HG03135 (cell line): ENCODE results near the gene VAMP1.
"Not testable (repeated sequence)": the region's sequence is repeated elsewhere in the genome, so short reads cannot be mapped to it uniquely, and the experiment has no call there.

Experiments
- ATAC-seq: cut with Tn5 transposase; IDR thresholded peaks from one replicate; pipeline ENCODE4 v1.9.1; 2021; ENCODE audit warnings: mild to moderate bottlenecking, moderate library complexity; ENCODE audit not compliant: unreplicated experiment

Gene VAMP1

DNA sequence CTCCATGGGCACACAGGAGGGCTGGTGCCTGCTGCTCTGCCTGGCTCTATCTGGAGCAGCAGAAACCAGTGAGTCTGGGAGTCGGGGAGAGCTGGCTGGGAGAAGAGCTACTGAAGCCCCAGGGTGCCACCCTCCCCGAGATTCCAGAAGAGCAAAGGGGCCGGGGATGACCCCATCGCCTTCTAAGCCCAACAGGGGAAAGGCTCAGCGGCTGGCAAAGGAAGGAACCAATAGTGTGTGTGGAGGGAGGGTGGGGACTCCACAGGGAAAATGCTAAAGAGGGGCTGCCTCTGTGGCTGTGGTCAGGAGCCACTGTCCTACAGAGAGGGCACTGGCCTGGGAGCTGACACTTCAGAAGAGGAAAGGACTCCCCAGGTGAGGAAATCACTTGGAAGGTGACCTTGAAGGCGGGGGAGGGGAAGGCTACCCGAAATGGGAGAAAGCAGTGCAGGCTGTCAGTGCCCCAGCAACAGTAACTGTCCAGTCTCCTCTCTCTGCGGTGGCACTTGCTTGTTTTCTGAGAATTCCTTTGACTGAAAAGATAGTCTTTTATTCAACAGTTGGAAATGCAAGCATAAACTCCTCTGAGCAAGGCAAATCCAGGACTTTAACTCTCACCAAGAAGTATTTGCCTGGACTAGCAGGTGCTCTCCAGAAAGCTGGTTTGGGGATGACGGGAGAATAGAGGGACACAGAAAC is 18.1 kb downstream of the VAMP1 start:
- peak; percentile 18 for ATAC-seq

DNA sequence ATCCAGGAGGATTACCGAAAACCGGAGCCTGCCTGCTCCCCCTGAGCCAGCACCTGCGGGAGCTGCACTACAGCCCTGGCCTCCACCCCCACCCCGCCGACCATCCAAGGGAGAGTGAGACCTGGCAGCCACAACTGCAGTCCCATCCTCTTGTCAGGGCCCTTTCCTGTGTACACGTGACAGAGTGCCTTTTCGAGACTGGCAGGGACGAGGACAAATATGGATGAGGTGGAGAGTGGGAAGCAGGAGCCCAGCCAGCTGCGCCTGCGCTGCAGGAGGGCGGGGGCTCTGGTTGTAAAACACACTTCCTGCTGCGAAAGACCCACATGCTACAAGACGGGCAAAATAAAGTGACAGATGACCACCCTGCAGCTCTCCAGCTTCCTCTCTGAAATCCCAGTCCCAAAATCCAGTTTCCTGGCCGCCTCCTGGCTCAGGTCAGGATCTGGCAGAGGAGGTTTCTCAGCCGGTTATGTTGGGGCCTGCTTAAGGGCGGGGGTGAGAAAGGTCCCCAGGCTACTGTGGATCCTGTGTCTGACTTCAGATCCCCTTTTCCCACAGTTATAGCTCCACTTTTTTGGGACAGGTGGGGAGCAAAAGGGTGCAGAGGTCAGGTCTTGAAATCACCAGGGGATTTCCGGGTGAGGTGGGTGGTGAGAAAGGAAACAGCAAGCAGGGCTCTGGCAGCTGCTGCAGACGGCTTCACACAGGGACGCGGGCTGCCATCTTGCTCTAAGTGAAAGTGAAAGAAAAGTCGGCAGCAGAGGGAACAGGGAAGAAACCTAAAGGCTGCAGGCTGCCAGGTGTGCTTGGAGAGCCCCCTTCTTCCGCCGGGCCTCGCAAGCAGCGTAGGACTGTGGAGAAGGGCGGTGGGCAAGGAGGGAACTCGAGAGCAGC is 18.9 kb downstream of the VAMP1 start, which contains the start of gene TAPBPL:
Gene TAPBPL, plus strand, starts transcription at position 695 of the 897 bp plus-strand sequence. CDS start 207 bp downstream, outside the sequence.
- peak; percentile 70 for ATAC-seq

DNA sequence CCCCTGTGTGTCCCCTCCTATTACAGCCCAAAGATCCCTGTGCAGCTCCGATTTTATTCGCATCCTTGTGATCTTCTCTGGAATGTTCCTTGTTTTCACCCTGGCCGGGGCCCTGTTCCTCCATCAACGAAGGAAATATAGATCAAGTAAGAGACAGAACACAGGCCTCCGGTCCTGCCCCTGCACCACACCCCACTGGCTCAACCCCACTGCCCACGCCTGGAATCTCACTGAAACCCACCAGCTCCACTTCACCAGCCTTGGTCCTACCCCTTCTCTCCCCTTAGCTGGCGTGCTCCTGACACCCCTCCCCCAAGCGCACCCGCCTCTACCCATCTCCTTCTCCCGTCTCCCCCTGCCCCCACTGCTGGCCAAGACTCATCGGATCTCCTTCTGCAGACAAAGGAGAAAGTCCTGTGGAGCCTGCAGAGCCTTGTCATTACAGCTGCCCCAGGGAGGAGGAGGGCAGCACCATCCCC is 19.6 kb downstream of the VAMP1 start:
- ATAC-seq = no peak

DNA sequence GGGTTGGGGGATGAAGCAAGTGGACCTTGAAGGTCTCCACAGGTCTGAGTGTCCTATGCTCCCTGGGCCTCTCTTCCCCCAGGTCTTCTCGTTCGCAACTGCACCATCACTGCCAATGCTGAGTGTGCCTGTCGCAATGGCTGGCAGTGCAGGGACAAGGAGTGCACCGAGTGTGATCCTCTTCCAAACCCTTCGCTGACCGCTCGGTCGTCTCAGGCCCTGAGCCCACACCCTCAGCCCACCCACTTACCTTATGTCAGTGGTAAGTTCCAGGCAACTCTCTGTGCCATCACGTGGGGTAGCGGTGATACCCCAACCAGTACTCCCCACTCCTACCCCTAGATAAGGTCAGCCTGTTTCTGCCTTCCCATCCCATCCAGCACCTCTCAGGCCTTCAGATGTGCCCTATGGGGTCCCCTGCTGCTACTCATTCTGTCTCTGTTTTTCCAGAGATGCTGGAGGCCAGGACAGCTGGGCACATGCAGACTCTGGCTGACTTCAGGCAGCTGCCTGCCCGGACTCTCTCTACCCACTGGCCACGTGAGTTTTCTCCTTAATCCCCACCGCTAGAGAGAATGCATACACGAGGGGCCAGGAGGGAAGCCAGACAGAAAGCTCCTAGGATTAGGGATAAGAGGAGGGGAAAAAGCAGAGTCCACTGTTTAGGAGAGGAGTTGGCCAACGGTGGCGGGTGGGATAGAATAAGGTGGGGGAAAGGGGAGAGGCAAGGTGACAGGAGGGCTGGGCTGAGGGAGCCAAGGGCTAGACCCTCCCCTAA is 20.2 kb downstream of the VAMP1 start:
- ATAC-seq = no peak

GRCh38 chr12:6444704-6445688 is 25.5 kb downstream of the VAMP1 start, which contains the start of gene CD27:
TSS of gene CD27 (plus strand) at chr12:6444955. CDS start at chr12:6445096, 141 bp downstream.
- ATAC-seq = no peak

DNA sequence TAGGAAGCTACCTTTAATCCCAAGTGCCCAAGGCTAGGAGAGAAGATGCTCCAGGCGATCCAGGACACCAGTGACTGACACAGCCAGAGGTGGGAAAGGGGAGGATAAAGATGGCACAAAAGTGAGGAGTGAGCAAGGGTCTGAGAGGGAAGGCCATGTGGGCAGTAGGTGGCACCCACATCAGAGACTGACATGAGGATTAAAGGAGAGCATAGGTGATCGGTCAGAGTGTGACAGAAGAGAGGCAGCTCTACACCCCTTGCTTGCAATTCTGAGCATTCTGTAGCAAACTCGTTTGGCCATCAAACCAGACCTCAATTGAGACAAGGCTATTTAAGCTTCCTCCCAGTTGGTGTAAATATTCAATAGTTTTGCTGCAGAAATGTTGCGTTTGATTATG is 26.4 kb downstream of the VAMP1 start:
- no peak for ATAC-seq

DNA sequence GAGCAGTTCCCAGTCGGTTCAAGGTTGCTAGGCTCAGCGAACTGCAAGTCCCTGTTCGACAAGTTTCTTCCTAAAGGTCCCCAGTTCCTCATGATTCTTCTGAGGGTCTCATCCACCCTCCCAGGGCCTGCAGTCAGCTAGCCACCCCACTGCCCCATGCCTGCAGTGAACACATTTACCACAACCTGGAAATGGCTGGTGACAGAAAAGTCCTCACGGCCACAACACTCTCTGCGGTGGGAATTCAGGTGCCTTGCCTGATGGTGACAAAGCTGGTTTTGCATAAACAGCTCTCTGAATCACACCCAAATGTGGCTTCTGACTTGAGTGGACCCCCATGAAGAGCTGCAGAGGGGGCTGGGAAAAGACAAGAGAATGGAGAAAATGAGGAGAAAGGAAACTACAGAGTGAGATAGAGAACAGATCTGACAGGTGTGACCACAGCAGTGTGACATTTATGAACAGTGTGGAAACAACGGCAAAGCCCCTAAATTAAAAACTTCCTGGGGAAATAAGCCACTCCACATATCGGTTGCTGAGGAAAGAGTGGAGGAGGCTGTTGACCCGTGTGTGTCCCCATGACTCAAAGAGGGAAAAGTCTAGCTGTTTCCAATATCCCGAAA is 27.0 kb downstream of the VAMP1 start:
- peak; percentile 31 for ATAC-seq

- ATAC-seq = no peak
Measured at GRCh38 chr12:6442836-6443235, 27.6 kb downstream of the VAMP1 start.

- ATAC-seq = no peak
Measured at GRCh38 chr12:6440391-6440790, 30.1 kb downstream of the VAMP1 start.

GRCh38 chr12:6438345-6438744 is 32.1 kb downstream of the VAMP1 start:
- no peak for ATAC-seq

DNA sequence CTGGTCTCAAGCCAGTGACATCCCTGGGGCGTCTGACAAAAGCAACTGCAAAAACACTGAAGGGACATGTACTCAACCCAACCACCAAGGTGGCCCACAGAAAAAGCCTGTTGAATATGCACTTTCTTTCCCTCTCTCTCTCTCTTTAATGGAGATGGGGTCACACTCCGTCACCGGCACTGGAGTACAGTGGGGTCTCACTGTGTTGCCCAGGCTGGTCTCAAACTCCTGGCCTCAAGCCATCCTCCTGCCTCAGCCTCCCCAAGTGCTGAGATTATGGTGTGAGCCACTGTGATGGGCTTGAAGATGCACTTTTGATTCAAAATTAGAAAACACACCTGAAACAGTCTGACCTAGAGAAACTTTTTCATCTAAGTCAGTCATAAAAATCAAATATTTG is 32.9 kb downstream of the VAMP1 start:
- ATAC-seq = no peak

GRCh38 chr12:6435961-6436715 is 34.3 kb downstream of the VAMP1 start:
- no peak for ATAC-seq

DNA sequence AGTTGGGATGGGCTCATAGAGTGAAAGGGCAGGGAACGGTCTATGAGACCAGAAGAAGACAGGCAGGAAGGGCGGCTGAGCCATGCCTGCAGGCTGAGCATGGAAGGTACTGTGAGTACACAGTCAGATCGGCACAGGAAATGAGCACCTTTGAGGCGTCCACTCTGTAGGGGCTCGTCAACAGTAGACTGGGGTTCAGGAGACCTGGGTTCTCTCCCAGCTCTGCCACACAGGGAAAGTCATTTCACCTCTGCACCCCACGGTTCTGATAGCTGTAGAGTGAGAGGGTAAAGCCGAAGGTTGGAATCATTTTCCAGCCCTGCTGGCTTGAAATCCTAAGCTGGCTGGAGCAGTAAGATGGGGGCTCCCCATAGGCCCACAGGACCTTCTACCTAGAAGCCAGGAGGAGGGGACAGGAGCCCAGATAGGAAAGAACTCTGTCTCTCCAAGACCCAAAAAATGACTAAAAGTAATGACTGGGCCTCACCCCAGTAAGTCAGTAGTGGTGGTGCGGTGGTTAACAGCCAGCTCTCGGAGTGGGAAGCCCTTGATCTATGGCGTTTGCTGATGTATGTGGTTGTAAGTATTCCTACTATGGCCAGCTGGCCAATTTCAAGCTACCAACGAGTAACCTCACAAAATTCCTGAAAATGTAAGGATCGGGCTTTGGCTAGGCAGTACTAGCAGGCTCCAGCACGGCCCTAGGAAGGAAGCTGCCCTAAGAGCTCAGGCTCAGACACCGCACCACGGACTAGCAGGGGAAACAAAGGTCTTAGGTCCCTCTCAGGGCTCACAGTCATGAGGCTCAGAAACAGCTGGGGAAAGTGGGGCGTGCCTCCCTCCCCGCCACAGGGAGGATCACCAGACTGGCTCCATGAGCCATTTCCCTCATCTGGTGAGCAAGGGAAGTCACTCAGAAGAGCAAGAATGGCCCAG is 36.0 kb downstream of the VAMP1 start:
- no peak for ATAC-seq

GRCh38 chr12:6432991-6433390 is 37.5 kb downstream of the VAMP1 start:
- no peak for ATAC-seq

DNA sequence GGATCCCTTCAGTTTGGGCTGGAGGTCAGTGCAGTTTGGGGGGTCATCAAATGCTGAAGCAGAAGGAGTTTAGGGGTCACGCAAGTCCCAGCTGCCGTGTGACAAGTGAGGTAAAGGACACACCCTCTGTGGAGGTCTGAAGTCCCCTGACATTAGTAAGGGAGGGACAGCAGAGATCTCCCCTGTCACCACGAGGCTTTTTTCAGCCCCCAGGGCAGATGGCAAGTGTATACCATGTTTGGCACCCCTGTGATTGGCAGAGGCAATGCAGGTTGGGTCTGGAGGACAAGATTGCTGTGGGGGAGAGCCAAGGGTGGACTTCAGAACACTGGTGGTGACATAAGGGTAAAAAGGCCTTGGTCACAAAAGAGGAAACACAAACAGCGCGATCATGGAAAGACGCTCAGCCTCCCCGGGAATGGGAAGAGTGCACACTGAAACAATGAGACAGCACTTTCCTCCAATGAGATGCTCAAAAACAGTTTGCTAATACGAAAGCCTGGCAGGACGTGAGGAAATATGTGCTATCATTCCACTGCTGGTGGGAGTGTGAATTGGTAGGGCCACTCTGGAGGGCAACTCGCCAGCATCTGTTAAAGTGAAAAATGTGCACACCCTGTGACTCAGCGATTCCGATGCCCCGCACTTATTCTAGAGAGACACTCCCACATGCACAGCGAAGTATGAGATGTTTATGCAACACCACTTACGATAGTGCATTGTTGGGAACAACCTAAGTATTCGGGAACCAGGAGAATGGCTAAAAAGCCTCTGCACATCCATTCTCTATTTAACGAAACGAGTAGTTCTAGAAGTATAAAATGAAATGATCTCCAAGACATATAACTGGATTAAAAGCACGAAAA is 40.1 kb downstream of the VAMP1 start:
- no peak for ATAC-seq

DNA sequence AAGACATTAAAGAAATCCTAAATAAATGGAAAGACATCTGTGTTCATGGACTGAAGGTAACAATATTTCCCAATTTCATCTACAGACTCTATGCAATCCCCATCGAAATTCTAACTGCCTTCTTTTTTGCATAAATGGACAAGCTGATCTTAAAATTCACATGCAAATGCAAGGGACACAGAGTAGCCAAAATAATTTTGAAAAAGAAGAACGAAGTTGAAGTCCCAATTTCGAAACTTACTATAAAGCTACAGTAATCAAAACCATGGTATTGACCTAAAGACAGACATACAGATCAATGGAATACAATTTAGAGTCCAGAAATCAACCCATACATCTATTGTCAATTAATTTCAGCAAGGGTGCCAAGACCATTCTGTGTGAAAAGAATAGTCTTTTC is 42.2 kb downstream of the VAMP1 start:
- no peak for ATAC-seq

DNA sequence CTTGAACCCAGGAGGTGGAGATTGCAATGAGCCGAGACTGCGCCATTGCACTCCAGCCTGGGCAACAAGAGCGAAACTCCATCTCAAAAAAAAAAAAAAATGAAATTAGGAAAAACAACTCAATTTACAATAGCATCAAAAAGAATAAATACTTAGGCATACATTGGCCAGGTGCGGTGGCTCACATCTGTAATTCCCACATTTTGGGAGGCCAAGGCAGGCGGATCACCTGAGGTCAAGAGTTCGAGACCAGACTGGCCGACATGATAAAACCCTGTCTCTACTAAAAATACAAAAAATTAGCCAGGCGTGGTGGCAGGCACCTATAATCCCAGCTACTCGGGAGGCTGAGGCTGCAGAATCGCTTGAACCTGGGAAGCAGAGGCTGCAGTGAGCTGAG is 42.7 kb downstream of the VAMP1 start:
- not testable (repeated sequence) for ATAC-seq
